ENCODE measurements around the gene DCD.
A peak's percentile ranks its signal among the peaks of the same experiment; 100 is the strongest.
"Not testable (repeated sequence)": the region's sequence is repeated elsewhere in the genome, so short reads cannot be mapped to it uniquely, and the experiment has no call there.

DCD gene

GRCh38 chr12:54678131-54678530 lies 30.0 kb upstream of the DCD start:
- Histone ChIP-seq H3K27ac (ENCODE audit: insufficient read depth, low read length, poor library complexity, severe bottlenecking) (no peak overlapping the region), H3K27me3 (replicated peaks; ENCODE audit: control insufficient read depth, insufficient read depth, low read length, poor library complexity, severe bottlenecking) (no peaks in the 10 kb centered on the region), H3K36me3 (ENCODE audit: control insufficient read depth, insufficient read depth, low read length) (no peaks in the 10 kb centered on the region), H3K4me1 (ENCODE audit: control insufficient read depth, insufficient read depth, low read length, poor library complexity, severe bottlenecking) (no peaks in the 10 kb centered on the region), H3K4me3 (ENCODE audit: insufficient read depth, low read depth, low read length, poor library complexity, severe bottlenecking) (no peak overlapping the region), H3K9me3 (ENCODE audit: control insufficient read depth, low read length) (no peaks in the 10 kb centered on the region)
- no peak for DNase-seq

GRCh38 chr12:54667945-54668344 lies 19.8 kb upstream of the DCD start:
- Histone ChIP-seq H3K4me3 (ENCODE audit: insufficient read depth, low read depth, low read length, poor library complexity, severe bottlenecking) (no peak overlapping the region), H3K36me3 (ENCODE audit: control insufficient read depth, insufficient read depth, low read length) (no peaks in the 10 kb centered on the region)

GRCh38 chr12:54666008-54666407 lies 17.8 kb upstream of the DCD start:
- DNase-seq = no peak
- H3K36me3 ChIP-seq (ENCODE audit: control insufficient read depth, insufficient read depth, low read length) = no peaks in the 10 kb centered on the region

More at GRCh38 chr12:54667945-54668344, 19.8 kb upstream of the DCD start:
- Histone ChIP-seq H3K27ac (ENCODE audit: insufficient read depth, low read length, poor library complexity, severe bottlenecking) (no peak overlapping the region), H3K4me1 (ENCODE audit: control insufficient read depth, insufficient read depth, low read length, poor library complexity, severe bottlenecking) (no peaks in the 10 kb centered on the region), H3K9me3 (ENCODE audit: control insufficient read depth, low read length) (no peaks in the 10 kb centered on the region), H3K27me3 (replicated peaks; ENCODE audit: control insufficient read depth, insufficient read depth, low read length, poor library complexity, severe bottlenecking) (no peaks in the 10 kb centered on the region)
- DNase-seq = no peak

GRCh38 chr12:54665022-54665635 lies 17.0 kb upstream of the DCD start:
- not testable (repeated sequence) for DNase-seq; H3K4me1 ChIP-seq (ENCODE audit: control insufficient read depth, insufficient read depth, low read length, poor library complexity, severe bottlenecking); H3K27ac ChIP-seq (ENCODE audit: insufficient read depth, low read length, poor library complexity, severe bottlenecking); H3K9me3 ChIP-seq (ENCODE audit: control insufficient read depth, low read length); H3K27me3 ChIP-seq (replicated peaks; ENCODE audit: control insufficient read depth, insufficient read depth, low read length, poor library complexity, severe bottlenecking); H3K36me3 ChIP-seq (ENCODE audit: control insufficient read depth, insufficient read depth, low read length); H3K4me3 ChIP-seq (ENCODE audit: insufficient read depth, low read depth, low read length, poor library complexity, severe bottlenecking)

More at GRCh38 chr12:54666008-54666407, 17.8 kb upstream of the DCD start:
- Histone ChIP-seq H3K4me3 (ENCODE audit: insufficient read depth, low read depth, low read length, poor library complexity, severe bottlenecking) (no peak overlapping the region), H3K27me3 (replicated peaks; ENCODE audit: control insufficient read depth, insufficient read depth, low read length, poor library complexity, severe bottlenecking) (no peaks in the 10 kb centered on the region), H3K9me3 (ENCODE audit: control insufficient read depth, low read length) (no peaks in the 10 kb centered on the region), H3K4me1 (ENCODE audit: control insufficient read depth, insufficient read depth, low read length, poor library complexity, severe bottlenecking) (no peaks in the 10 kb centered on the region), H3K27ac (ENCODE audit: insufficient read depth, low read length, poor library complexity, severe bottlenecking) (no peak overlapping the region)

DNA sequence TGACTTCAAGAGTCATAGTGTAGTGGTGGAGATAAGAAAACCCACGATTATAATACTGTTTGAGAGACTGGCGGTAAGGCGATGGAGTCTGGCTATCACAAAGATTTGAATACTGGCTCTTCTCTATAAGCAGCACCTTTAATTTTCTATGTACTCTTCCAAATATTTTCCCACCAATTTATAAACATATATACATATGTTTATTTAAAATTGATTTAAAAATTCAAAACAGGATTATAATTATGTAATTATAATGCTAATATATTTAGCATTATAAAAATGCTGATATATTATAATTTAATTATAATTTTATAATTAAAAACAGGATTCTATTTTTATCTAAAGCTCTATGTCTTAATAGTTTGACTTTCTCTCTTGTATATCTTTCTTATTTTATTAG lies 15.4 kb upstream of the DCD start:
- Histone ChIP-seq H3K4me3 (ENCODE audit: insufficient read depth, low read depth, low read length, poor library complexity, severe bottlenecking) (no peak overlapping the region), H3K27ac (ENCODE audit: insufficient read depth, low read length, poor library complexity, severe bottlenecking) (no peak overlapping the region), H3K9me3 (ENCODE audit: control insufficient read depth, low read length) (no peaks in the 10 kb centered on the region), H3K4me1 (ENCODE audit: control insufficient read depth, insufficient read depth, low read length, poor library complexity, severe bottlenecking) (no peaks in the 10 kb centered on the region), H3K36me3 (ENCODE audit: control insufficient read depth, insufficient read depth, low read length) (no peaks in the 10 kb centered on the region), H3K27me3 (replicated peaks; ENCODE audit: control insufficient read depth, insufficient read depth, low read length, poor library complexity, severe bottlenecking) (no peaks in the 10 kb centered on the region)
- no peak for DNase-seq

DNA sequence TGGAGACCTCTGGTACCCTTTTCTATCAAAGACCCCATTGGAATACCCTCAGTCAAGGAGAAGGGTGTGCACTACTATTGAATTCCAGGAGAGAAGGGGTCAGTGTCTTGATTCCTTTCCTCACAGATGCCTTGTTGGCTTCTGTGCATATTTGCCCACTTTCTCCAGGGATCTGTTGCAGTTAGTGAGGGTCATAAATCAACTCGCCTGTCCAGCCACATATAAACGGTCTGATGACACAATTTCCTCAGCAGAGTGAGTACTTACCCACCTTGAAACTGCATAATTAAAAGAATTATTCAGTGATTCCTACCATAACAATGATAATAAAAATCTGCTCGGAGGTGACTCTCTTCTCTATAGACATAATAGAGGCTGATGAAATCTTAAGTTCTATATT lies 13.9 kb upstream of the DCD start:
- Histone ChIP-seq H3K4me3 (ENCODE audit: insufficient read depth, low read depth, low read length, poor library complexity, severe bottlenecking) (no peak overlapping the region), H3K9me3 (ENCODE audit: control insufficient read depth, low read length) (no peaks in the 10 kb centered on the region), H3K36me3 (ENCODE audit: control insufficient read depth, insufficient read depth, low read length) (no peaks in the 10 kb centered on the region), H3K27ac (ENCODE audit: insufficient read depth, low read length, poor library complexity, severe bottlenecking) (no peak overlapping the region), H3K27me3 (replicated peaks; ENCODE audit: control insufficient read depth, insufficient read depth, low read length, poor library complexity, severe bottlenecking) (no peaks in the 10 kb centered on the region), H3K4me1 (ENCODE audit: control insufficient read depth, insufficient read depth, low read length, poor library complexity, severe bottlenecking) (no peaks in the 10 kb centered on the region)
- DNase-seq = no peak

DNA sequence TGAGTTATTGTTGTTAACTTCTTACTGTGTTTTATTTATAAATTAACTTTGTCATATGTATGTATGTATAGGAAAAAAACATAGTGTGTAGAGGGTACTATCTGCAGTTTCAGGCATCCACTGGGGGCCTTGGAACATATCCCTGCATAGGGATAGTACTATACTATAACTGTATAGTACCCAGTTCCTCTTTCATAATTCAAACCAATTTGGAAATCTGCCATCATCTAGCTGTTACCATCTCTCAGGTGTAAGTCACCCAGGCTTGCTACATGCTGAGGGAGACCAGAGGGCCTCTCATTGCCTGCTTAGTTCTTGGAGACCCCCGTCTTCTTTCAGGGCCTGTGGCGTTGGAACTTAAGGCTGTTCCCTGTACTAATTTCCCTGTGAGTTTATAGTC lies 12.9 kb upstream of the DCD start:
- Histone ChIP-seq H3K27me3 (replicated peaks; ENCODE audit: control insufficient read depth, insufficient read depth, low read length, poor library complexity, severe bottlenecking) (no peaks in the 10 kb centered on the region), H3K27ac (ENCODE audit: insufficient read depth, low read length, poor library complexity, severe bottlenecking) (no peak overlapping the region), H3K9me3 (ENCODE audit: control insufficient read depth, low read length) (no peaks in the 10 kb centered on the region), H3K4me3 (ENCODE audit: insufficient read depth, low read depth, low read length, poor library complexity, severe bottlenecking) (no peak overlapping the region), H3K4me1 (ENCODE audit: control insufficient read depth, insufficient read depth, low read length, poor library complexity, severe bottlenecking) (no peaks in the 10 kb centered on the region), H3K36me3 (ENCODE audit: control insufficient read depth, insufficient read depth, low read length) (no peaks in the 10 kb centered on the region)
- DNase-seq = no peak

DNA sequence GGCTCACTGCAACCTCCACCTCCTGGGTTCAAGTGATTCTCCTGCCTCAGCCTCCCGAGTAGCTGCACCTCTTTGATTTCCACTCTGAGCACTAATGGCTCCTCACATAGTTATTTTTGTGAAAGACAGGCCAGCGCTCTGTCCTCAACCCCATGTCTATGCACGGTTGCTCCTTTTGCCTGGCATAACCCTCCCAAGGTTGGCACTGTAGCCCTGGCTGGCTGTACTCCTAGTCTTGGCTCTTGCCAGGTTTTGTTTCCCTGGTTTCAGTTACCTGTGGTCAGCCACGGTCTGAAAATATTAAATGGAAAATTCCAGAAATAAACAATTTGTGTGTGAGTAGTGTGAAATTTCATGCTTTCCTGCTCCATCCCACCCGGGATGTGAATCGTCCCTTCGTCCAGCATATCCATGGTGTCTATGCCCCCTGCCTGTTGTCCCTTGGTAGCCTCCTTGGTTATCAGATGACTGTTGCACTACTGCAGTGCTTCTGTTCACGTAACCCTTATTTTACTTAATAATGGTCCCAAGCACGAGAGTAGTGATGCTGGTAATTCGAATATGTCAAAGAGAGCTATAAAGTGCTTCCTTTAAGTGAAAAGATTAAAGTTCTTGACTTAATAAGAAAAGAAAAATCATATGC lies 12.3 kb upstream of the DCD start:
- DNase-seq = no peak
- Histone ChIP-seq H3K27me3 (replicated peaks; ENCODE audit: control insufficient read depth, insufficient read depth, low read length, poor library complexity, severe bottlenecking) (no peaks in the 10 kb centered on the region), H3K4me3 (ENCODE audit: insufficient read depth, low read depth, low read length, poor library complexity, severe bottlenecking) (no peak overlapping the region), H3K36me3 (ENCODE audit: control insufficient read depth, insufficient read depth, low read length) (no peaks in the 10 kb centered on the region), H3K27ac (ENCODE audit: insufficient read depth, low read length, poor library complexity, severe bottlenecking) (no peak overlapping the region), H3K4me1 (ENCODE audit: control insufficient read depth, insufficient read depth, low read length, poor library complexity, severe bottlenecking) (no peaks in the 10 kb centered on the region), H3K9me3 (ENCODE audit: control insufficient read depth, low read length) (no peaks in the 10 kb centered on the region)

DNA sequence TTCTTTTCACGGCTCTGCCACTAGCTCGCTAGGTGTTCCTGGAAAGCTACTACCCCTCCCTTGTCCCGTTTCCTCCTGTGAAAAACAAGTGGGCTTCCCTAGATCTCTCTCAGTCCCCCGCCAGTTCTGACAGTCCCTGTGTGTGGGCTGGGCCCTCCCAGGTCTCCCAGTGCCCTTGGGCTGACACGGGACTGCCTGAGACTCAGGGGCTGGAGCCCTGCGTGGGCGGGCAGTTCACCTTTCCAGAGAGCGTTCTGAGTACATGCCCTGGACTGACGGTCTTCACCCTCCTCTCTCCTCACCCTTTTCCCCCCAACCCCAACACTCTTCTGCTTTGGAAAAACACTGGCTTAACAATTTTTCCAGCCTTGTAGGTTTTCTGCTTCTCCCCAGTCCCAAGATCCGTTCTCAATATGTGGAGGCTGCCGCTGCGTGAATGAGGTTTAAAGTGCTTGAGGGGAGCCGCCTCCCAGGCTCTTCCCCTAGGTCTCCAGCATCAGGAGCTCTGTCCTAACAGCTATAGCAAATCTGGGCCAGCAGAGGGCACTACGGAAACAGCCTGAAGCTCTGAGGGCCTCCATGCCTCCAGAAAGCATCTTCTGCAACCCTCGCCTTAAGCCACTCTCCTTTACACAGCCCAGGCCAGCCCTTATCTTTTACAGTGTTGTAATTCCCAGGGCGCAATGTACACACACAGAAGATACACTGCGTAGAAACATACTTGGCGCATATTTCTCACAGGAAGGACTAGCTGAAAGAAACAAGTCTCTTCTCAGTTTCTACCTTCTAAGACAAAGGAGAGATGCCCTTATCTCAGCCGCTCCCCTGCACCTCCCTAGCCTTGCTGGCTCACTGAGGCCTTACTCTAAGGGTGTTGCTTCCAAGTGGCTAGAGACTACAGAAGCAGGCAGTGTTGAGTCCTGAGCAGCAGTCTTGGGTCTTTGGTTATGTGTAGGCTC lies 10.4 kb upstream of the DCD start:
- Histone ChIP-seq H3K27me3 (replicated peaks; ENCODE audit: control insufficient read depth, insufficient read depth, low read length, poor library complexity, severe bottlenecking) (no peaks in the 10 kb centered on the region), H3K4me1 (ENCODE audit: control insufficient read depth, insufficient read depth, low read length, poor library complexity, severe bottlenecking) (no peaks in the 10 kb centered on the region), H3K4me3 (ENCODE audit: insufficient read depth, low read depth, low read length, poor library complexity, severe bottlenecking) (no peak overlapping the region), H3K27ac (ENCODE audit: insufficient read depth, low read length, poor library complexity, severe bottlenecking) (no peak overlapping the region), H3K36me3 (ENCODE audit: control insufficient read depth, insufficient read depth, low read length) (no peaks in the 10 kb centered on the region), H3K9me3 (ENCODE audit: control insufficient read depth, low read length) (no peaks in the 10 kb centered on the region)
- peak in 1 of 3 donors; percentile 15 for DNase-seq

GRCh38 chr12:54657105-54657607 lies 9.0 kb upstream of the DCD start:
- no peak for DNase-seq
- no peaks in the 10 kb centered on the region for H3K9me3 ChIP-seq (ENCODE audit: control insufficient read depth, low read length)
- H3K27ac ChIP-seq (ENCODE audit: insufficient read depth, low read length, poor library complexity, severe bottlenecking) = no peak overlapping the region
- H3K27me3 ChIP-seq (replicated peaks; ENCODE audit: control insufficient read depth, insufficient read depth, low read length, poor library complexity, severe bottlenecking) = no peaks in the 10 kb centered on the region
- H3K4me3 ChIP-seq (ENCODE audit: insufficient read depth, low read depth, low read length, poor library complexity, severe bottlenecking) = no peak overlapping the region
- H3K36me3 ChIP-seq (ENCODE audit: control insufficient read depth, insufficient read depth, low read length) = no peaks in the 10 kb centered on the region
- H3K4me1 ChIP-seq (ENCODE audit: control insufficient read depth, insufficient read depth, low read length, poor library complexity, severe bottlenecking) = no peaks in the 10 kb centered on the region
